ENCODE results near the gene SLC9A9. TPM values are rescaled to one million over a fixed set of nuclear protein-coding genes. Genes with fewer than 3 reads are reported as not detected.

The SLC9A9 gene
- total and polyA plus RNA-seq, 2 of the 8 experiments (the other 6 are each of a cell fraction or from before 2014, with no cell fraction given): 0.48 to 1.1 TPM

- Histone ChIP-seq H3K4me1 (replicated peaks in 1 of 4; ENCODE audit: control insufficient read depth in 3 of 4, insufficient read depth in 4 of 4, low read length in 3 of 4) (no peaks in the 10 kb centered on the region), H4K8ac (ENCODE audit: extremely low read depth, insufficient read depth, low read length) (no peak overlapping the region), H3K36me3 (ENCODE audit: control insufficient read depth in 2 of 4, insufficient read depth in 4 of 4, low read length in 3 of 4) (no peaks in the 10 kb centered on the region), H2AFZ (ENCODE audit: low read length) (no peak overlapping the region), H4K20me1 (replicated peaks in 1 of 2; ENCODE audit: control insufficient read depth in 1 of 2, insufficient read depth in 2 of 2, low read length in 2 of 2) (no peaks in the 10 kb centered on the region), H3K14ac (ENCODE audit: insufficient read length) (no peak overlapping the region), H3K79me2 (ENCODE audit: control insufficient read depth in 1 of 2, insufficient read depth in 2 of 2, low read length in 2 of 2) (no peaks in the 10 kb centered on the region), H3K23me2 (ENCODE audit: low read depth, low read length) (no peaks in the 10 kb centered on the region), H2BK20ac (ENCODE audit: low read length) (no peak overlapping the region), H3K4ac (replicated peaks; ENCODE audit: insufficient read length, low read depth, low read length) (no peak overlapping the region), H2BK5ac (ENCODE audit: low read depth, low read length) (no peak overlapping the region), H4K5ac (ENCODE audit: insufficient read length, low read depth, low read length) (no peak overlapping the region), H2AK5ac (ENCODE audit: low read depth, low read length) (no peak overlapping the region), H3K4me3 (ENCODE audit: extremely low read depth in 1 of 4, insufficient read depth in 2 of 4, low read depth in 3 of 4, low read length in 4 of 4) (no peak overlapping the region), H3K23ac (ENCODE audit: insufficient read length) (no peak overlapping the region), H2BK12ac (ENCODE audit: low read depth, low read length) (no peak overlapping the region), H3K4me2 (ENCODE audit: insufficient read depth in 1 of 2, low read depth in 2 of 2, low read length in 2 of 2) (no peak overlapping the region), H3K9me3 (ENCODE audit: insufficient read depth in 2 of 2, low read depth in 1 of 2, low read length in 1 of 2) (no peaks in the 10 kb centered on the region), H2BK15ac (ENCODE audit: low read length) (no peak overlapping the region), H3K56ac (replicated peaks; ENCODE audit: insufficient read length, low read depth, low read length) (no peak overlapping the region), H3K9ac (replicated peaks in 1 of 4; ENCODE audit: extremely low read depth in 1 of 4, low read depth in 3 of 4, low read length in 3 of 4) (no peak overlapping the region), H3K27me3 (replicated peaks in 1 of 4; ENCODE audit: control insufficient read depth in 3 of 4, extremely low read depth in 1 of 4, insufficient read depth in 3 of 4, low read length in 3 of 4) (no peaks in the 10 kb centered on the region), H4K91ac (replicated peaks; ENCODE audit: insufficient read length, low read length) (no peak overlapping the region), H3K18ac (ENCODE audit: extremely low read depth, low read length) (no peak overlapping the region), H3K79me1 (ENCODE audit: low read depth, low read length) (no peaks in the 10 kb centered on the region), H2BK120ac (replicated peaks; ENCODE audit: low read depth, low read length) (no peak overlapping the region), H3K27ac (ENCODE audit: low read depth, low read length) (no peak overlapping the region)
- 95% methylated on average over 1 of the region's 1 CpG; no CpG with 5 or more reads in 1 of the 2 experiments for WGBS, 2 experiments (ENCODE audit: extremely low coverage in 1 of 2, insufficient coverage in 1 of 2, insufficient read length in 1 of 2, insufficient replicate concordance in 2 of 2, low coverage in 1 of 2, low lambda C conversion rate in 2 of 2, missing lambda C conversion rate in 1 of 2)
- CTCF ChIA-PET (ENCODE audit: partially characterized antibody): no interaction called here
- FAIRE-seq (no peak), DNase-seq (ENCODE audit: low read depth in 1 of 2, low spot score in 2 of 2) (no peak)
- TF ChIP-seq BACH1 (IDR thresholded peaks at IDR 0.05; ENCODE audit: low read length) (no peak), E2F6 (IDR thresholded peaks at IDR 0.05) (no peak), YY1 (IDR thresholded peaks at IDR 0.05; ENCODE audit: low read depth, low read length) (no peak), CEBPB (IDR thresholded peaks at IDR 0.05; ENCODE audit: low read depth, low read length) (no peak), KDM4A (IDR thresholded peaks at IDR 0.05; ENCODE audit: low read depth, low read length, severe bottlenecking) (no peak), TAF1 (IDR thresholded peaks at IDR 0.05; ENCODE audit: low read depth, low read length) (no peak), MAFK (IDR thresholded peaks at IDR 0.05; ENCODE audit: low read depth, low read length) (no peak), ASH2L (IDR thresholded peaks at IDR 0.05; ENCODE audit: low read length) (no peak)
- POLR2A ChIA-PET (ENCODE audit: partially characterized antibody): no interaction called here
These were observed 504.3 kb downstream of the SLC9A9 start for GRCh38 chr3:143343944-143344343.
